Common myeloid progenitor, CD34-positive (primary cell): Measurements from ENCODE around the gene ULK4.

ENCODE experiments used
- CTCF ChIA-PET: fragments of 350-600 bp; sonication (Branson Sonifier 250); formaldehyde crosslinking; loops from one replicate; lab custom pipeline; 2021; ENCODE audit warnings: antibody characterized with exemption; lab: Charles Lee
- POLR2A ChIA-PET: fragments of 350-600 bp; sonication (Branson Sonifier 250); formaldehyde crosslinking; loops from one replicate; lab custom pipeline; 2021; ENCODE audit warnings: antibody characterized with exemption; lab: Charles Lee
- DNase-seq, 3 donors: peaks; one replicate each; pipeline versions ENCODE4 v3.0.0 to v3.0.0-alpha.2; 2013
- H3K27ac ChIP-seq, 2 experiments: 1 replicate in 1 of 2; 2 replicates in 1 of 2; pipeline ENCODE4 v1.7.0; 2013; ENCODE audit warnings: inconsistent platforms in 2 of 2, low read length in 2 of 2, mild to moderate bottlenecking in 2 of 2, low read depth in 1 of 2, moderate library complexity in 1 of 2; ENCODE audit not compliant: severe bottlenecking in 2 of 2, insufficient read depth in 1 of 2, poor library complexity in 1 of 2
- H3K27me3 ChIP-seq, 5 experiments: replicated peaks in 2 of 5; 1 replicate in 3 of 5; 2 replicates in 2 of 5; pipeline versions ENCODE4 v1.6.1 to v1.7.0; 2013; ENCODE audit warnings: low read length in 4 of 5, mild to moderate bottlenecking in 2 of 5, moderate library complexity in 2 of 5, inconsistent platforms in 1 of 5; ENCODE audit not compliant: insufficient read depth in 5 of 5, control insufficient read depth in 4 of 5
- H3K36me3 ChIP-seq, 4 experiments: 1 replicate in 2 of 4; 2 replicates in 2 of 4; pipeline versions ENCODE4 v1.6.1 to v1.7.0; 2013; ENCODE audit warnings: low read length in 3 of 4, control low read depth in 1 of 4, mild to moderate bottlenecking in 1 of 4; ENCODE audit not compliant: control insufficient read depth in 4 of 4, insufficient read depth in 4 of 4
- H3K4me1 ChIP-seq, 4 experiments: 1 replicate in 3 of 4; 2 replicates in 1 of 4; pipeline versions ENCODE4 v1.6.1 to v1.7.1; 2013; ENCODE audit warnings: low read length in 3 of 4, mild to moderate bottlenecking in 3 of 4, control low read depth in 1 of 4, inconsistent platforms in 1 of 4, moderate library complexity in 1 of 4; ENCODE audit not compliant: control insufficient read depth in 4 of 4, insufficient read depth in 4 of 4; ENCODE audit errors: control extremely low read depth in 1 of 4
- H3K4me3 ChIP-seq, 7 experiments: 1 replicate in 4 of 7; 2 replicates in 3 of 7; pipeline versions ENCODE4 v1.5.1 to v1.7.0; 2013; ENCODE audit warnings: mild to moderate bottlenecking in 7 of 7, low read length in 6 of 7, moderate library complexity in 6 of 7, inconsistent platforms in 2 of 7, low read depth in 2 of 7, control low read depth in 1 of 7; ENCODE audit not compliant: insufficient read depth in 4 of 7, control insufficient read depth in 1 of 7; ENCODE audit errors: extremely low read depth in 1 of 7
- H3K9me3 ChIP-seq, 5 experiments: 1 replicate in 4 of 5; 2 replicates in 1 of 5; pipeline versions ENCODE4 v1.6.1 to v1.7.1; 2013; ENCODE audit warnings: low read length in 4 of 5, mild to moderate bottlenecking in 2 of 5, inconsistent platforms in 1 of 5, low read depth in 1 of 5, moderate library complexity in 1 of 5; ENCODE audit not compliant: control insufficient read depth in 4 of 5, insufficient read depth in 2 of 5; ENCODE audit errors: control extremely low read depth in 1 of 5
- WGBS: methylation state at CpG from one replicate; pipeline ENCODE4 v1.1.5; 2013; ENCODE audit not compliant: insufficient coverage; 5-methylcytosine and 5-hydroxymethylcytosine counted together

Gene ULK4

DNA sequence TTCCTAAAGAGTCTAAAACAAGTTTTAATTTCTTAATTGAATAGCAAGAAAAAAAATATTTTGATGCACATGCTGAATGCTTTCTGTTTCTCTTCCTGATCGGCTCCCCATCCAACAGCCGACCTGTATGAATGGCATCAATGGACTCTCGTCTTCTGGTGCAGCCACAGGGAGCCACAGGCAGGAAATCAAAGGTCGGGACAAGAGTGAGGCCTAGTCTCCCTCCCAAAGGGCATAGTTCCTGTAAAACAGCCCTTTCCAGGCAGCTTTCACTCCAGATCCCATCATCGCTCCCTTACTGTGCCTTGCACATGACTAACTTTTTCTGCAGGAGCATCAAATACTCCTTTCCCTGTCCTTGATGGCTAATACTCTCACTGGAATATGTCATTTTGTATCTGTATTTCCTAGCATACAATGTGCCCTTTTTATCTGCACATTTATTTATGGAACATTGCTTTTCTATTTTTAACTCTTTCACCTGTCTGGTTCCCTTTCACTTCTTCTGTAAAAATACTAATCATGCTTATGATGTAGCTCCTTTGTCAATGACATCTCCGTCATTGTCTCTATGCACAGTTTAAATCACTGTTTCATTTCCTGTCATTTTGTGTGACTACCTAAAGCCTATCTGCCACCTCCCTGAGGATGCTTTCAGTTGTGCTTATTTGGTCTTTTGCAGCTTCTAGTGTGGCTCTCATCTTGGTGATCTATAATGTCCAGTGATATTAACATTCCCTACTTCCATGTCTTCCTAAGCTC, 436.4 kb downstream of the ULK4 start:
- H3K9me3 ChIP-seq: peaks cover 0 to 1% (median 0%) of the 10 kb centered on the region in 5 experiments
- no peaks in the 10 kb centered on the region for H3K4me1 ChIP-seq
- H3K27me3 ChIP-seq: no peaks in the 10 kb centered on the region
- no peak for DNase-seq
- ChIA-PET POLR2A (no interaction called here), CTCF (no interaction called here)
- no peaks in the 10 kb centered on the region for H3K36me3 ChIP-seq
- no peak overlapping the region for H3K4me3 ChIP-seq
- H3K27ac ChIP-seq: no peak overlapping the region
- 80% methylated on average over 5 of the region's 6 CpGs for WGBS

DNA sequence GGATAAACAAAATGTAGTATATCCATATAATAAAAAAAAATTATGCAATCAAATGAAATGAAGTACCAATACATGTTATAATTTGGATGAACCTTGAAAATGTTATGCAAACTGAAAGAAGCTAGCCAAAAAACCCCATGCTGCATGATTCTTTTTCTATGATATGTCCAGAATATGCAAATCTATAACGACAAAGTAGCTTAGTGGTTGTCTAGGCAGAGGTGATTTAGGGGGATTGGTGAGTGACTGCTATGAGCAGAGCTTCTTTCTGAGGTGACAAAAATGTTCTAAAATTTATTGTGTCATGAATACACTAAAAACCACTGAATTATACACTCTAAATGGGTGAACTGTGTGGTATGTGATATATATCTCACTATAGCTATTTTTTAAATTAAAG, 438.0 kb downstream of the ULK4 start:
- WGBS: no CpG with 5 or more reads among the region's 1 CpG
- Histone ChIP-seq H3K27ac (no peak overlapping the region), H3K4me1 (no peaks in the 10 kb centered on the region), H3K36me3 (no peaks in the 10 kb centered on the region), H3K9me3 (peaks cover 0 to 1% (median 0%) of the 10 kb centered on the region in 5 experiments), H3K27me3 (no peaks in the 10 kb centered on the region), H3K4me3 (no peak overlapping the region)
- no peak for DNase-seq
- ChIA-PET CTCF (no interaction called here), POLR2A (no interaction called here)

DNA sequence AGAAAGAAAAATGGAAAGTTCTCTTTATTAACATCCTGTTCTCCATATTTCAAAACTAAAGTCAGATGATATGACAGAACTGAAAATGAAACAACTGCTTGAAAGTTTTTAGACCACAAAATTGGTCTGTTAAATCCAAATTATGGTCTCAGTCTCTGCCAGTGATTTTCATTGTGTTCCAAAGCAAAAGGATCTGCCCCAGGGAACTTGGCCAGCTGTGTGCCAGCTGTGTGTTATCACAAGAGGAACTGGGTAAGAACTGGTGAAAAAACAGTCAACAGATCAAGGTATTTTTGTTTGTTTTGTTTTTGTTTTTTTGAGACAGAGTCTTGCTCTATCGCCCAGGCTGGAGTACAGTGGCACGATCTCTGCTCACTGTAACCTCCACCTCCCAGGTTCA, 439.3 kb downstream of the ULK4 start:
- WGBS: 93% methylated on average over 2 of the region's 2 CpGs
- no peaks in the 10 kb centered on the region for H3K27me3 ChIP-seq
- H3K27ac ChIP-seq: no peak overlapping the region
- peak in 1 of 3 donors; percentile 1 for DNase-seq
- H3K4me1 ChIP-seq: no peaks in the 10 kb centered on the region
- no peaks in the 10 kb centered on the region for H3K36me3 ChIP-seq
- no peak overlapping the region for H3K4me3 ChIP-seq
- POLR2A ChIA-PET: no interaction called here
- H3K9me3 ChIP-seq: peaks cover 0 to 1% (median 0%) of the 10 kb centered on the region in 5 experiments
- CTCF ChIA-PET: no interaction called here

DNA sequence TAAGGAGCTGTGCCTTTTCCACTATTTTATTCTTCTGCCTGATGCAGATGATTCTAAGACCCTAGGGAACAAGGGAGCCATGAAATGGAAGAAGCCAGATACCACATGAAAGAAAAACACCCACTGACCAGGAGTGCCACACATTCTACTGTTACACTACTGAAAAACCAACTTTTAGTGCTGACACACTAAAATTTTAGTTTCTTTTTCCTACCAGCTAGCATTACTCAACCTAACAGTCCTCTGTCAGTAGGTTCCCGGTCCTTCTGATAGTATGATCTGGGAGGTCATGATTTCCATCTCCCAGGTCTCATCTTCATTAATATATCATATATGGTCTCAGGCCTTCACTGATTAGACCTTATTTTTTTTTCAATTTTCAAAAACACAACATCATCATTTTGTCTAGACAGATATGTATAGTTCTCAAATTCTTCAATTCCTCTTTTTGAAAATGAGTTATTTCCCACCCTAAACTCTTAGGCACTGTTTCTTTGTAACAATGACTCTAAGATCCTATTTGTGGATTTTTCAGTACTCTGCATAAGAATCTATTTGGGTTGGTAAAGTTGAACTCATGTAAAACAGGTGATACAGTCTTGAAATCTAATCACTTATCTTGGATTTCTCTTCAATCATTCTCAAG, 440.8 kb downstream of the ULK4 start:
- Histone ChIP-seq H3K27me3 (no peaks in the 10 kb centered on the region), H3K4me3 (no peak overlapping the region), H3K36me3 (no peaks in the 10 kb centered on the region), H3K4me1 (no peaks in the 10 kb centered on the region), H3K27ac (no peak overlapping the region), H3K9me3 (peaks cover 0 to 2% (median 0%) of the 10 kb centered on the region in 5 experiments)
- POLR2A ChIA-PET: no interaction called here
- CTCF ChIA-PET: no interaction called here
- no peak for DNase-seq
- WGBS: 100% methylated on average over 1 of the region's 1 CpG

DNA sequence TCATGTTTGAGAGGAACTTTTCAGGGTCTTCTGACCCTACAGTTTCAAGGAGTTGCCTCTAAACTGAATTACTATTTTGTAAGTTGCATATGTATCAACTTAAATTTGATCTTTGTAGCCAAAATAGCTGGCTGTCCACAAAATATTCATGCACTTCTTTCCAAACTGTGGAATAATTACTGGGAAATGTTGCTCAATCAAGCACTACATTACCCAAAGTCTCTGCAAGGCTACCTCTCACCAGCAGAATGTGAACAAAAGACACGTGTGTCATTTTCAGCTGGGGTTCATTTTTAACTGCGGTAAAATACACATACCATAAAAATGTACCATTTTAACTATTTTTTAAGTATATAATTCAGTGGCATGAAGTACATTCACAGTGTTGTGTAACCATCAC, 442.2 kb downstream of the ULK4 start:
- H3K9me3 ChIP-seq: peaks cover 0 to 2% (median 0%) of the 10 kb centered on the region in 5 experiments
- no peak overlapping the region for H3K4me3 ChIP-seq
- CTCF ChIA-PET: no interaction called here
- no peaks in the 10 kb centered on the region for H3K36me3 ChIP-seq
- H3K27ac ChIP-seq: no peak overlapping the region
- POLR2A ChIA-PET: no interaction called here
- no peaks in the 10 kb centered on the region for H3K27me3 ChIP-seq
- DNase-seq: no peak
- no CpG with 5 or more reads among the region's 2 CpGs for WGBS
- no peaks in the 10 kb centered on the region for H3K4me1 ChIP-seq

DNA sequence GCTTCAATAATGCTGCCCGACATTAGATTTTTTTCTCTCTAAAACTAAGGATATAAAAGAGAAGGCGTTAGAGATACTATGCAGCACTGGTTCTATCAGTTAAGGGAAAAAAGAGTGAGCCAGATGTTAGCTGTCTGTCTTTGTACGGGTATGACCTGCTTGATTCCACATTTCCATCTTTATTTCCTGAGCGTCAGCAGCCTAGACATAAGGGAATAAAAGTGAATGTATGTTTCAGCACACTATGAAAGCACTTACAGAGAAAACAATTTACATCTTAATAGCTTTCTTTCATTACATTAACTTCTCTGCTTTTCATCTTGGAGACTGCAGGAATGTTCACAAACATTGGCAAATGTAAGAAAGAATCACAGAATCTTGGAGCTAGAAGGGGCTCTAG, 443.3 kb downstream of the ULK4 start:
- no peaks in the 10 kb centered on the region for H3K27me3 ChIP-seq
- no peak overlapping the region for H3K27ac ChIP-seq
- H3K4me1 ChIP-seq: no peaks in the 10 kb centered on the region
- WGBS: 83% methylated on average over 1 of the region's 4 CpGs
- POLR2A ChIA-PET: no interaction called here
- H3K36me3 ChIP-seq: no peaks in the 10 kb centered on the region
- peaks cover 0 to 2% (median 0%) of the 10 kb centered on the region in 5 experiments for H3K9me3 ChIP-seq
- CTCF ChIA-PET: no interaction called here
- H3K4me3 ChIP-seq: no peak overlapping the region
- no peak for DNase-seq

DNA sequence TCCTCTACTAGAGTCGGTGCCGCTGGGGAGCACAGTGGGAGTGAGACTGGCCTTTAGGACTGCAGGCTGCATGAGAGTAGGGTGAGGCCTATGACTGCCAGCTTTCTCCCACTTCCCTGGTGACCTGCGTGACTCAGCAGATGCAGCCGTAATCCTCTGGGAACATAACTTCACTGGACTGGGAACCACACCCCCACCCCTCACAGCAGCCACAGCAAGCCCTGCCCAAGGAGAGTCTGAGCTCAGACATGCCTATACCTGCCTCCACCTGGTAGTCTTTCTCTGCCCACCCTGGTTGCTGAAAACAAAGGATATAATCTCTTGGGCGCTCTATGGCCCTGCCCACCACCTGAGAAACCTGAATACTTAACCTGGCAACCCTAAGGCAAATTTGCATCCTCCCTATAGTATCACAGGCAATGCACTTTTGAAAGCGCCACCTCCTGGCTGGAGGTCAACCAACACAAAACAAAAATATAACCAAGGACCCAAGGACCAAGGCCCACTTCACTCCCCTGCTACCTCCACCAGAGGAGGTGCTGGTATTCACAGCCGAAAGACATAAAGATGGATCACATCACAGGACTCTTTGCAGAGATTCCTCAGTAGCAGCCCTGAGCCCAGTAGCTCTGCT, 453.7 kb downstream of the ULK4 start:
- no peaks in the 10 kb centered on the region for H3K4me1 ChIP-seq
- DNase-seq: no peak
- WGBS: 97% methylated on average over 5 of the region's 7 CpGs
- no peak overlapping the region for H3K4me3 ChIP-seq
- POLR2A ChIA-PET: no interaction called here
- no peaks in the 10 kb centered on the region for H3K36me3 ChIP-seq
- H3K27ac ChIP-seq: no peak overlapping the region
- H3K27me3 ChIP-seq: no peaks in the 10 kb centered on the region
- CTCF ChIA-PET: no interaction called here
- peaks cover 0 to 13% (median 0%) of the 10 kb centered on the region in 5 experiments for H3K9me3 ChIP-seq
